Measurements from ENCODE around the gene VWA2.

- TF ChIP-seq, protein P1, sequence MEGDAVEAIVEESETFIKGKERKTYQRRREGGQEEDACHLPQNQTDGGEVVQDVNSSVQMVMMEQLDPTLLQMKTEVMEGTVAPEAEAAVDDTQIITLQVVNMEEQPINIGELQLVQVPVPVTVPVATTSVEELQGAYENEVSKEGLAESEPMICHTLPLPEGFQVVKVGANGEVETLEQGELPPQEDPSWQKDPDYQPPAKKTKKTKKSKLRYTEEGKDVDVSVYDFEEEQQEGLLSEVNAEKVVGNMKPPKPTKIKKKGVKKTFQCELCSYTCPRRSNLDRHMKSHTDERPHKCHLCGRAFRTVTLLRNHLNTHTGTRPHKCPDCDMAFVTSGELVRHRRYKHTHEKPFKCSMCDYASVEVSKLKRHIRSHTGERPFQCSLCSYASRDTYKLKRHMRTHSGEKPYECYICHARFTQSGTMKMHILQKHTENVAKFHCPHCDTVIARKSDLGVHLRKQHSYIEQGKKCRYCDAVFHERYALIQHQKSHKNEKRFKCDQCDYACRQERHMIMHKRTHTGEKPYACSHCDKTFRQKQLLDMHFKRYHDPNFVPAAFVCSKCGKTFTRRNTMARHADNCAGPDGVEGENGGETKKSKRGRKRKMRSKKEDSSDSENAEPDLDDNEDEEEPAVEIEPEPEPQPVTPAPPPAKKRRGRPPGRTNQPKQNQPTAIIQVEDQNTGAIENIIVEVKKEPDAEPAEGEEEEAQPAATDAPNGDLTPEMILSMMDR (IDR thresholded peaks at IDR 0.05): no peak
- TF ChIP-seq ZFX (IDR thresholded peaks at IDR 0.05; ENCODE audit: borderline replicate concordance): no peak
Observed at GRCh38 chr10:114278884-114279191, 39.8 kb downstream of the VWA2 start.
